T-cell (primary cell): ENCODE data around the gene COL23A1. TPM values are rescaled to one million over a fixed set of nuclear protein-coding genes. Genes with fewer than 3 reads are reported as not detected.

Experiments
- ATAC-seq, 4 experiments: fragments of 200-7000 bp in 3 of 4; fragments of 150-1000 bp in 1 of 4; cut with Tn5 transposase; replicated peaks in 1 of 4; 1 replicate in 3 of 4; 2 replicates in 1 of 4; pipeline ENCODE4 v1.10.0; 2021; ENCODE audit warnings: moderate library complexity in 3 of 4, mild to moderate bottlenecking in 2 of 4, moderate number of reproducible peaks in 1 of 4
- CTCF ChIA-PET, 2 donors: fragments of 300-600 bp; sonication (Branson Sonifier 250); formaldehyde crosslinking; loops; one replicate each; lab custom pipeline; 2022; ENCODE audit warnings: antibody characterized with exemption in 2 of 2; lab: Charles Lee
- POLR2A ChIA-PET, 2 donors: fragments of 300-600 bp; sonication (Branson Sonifier 250); formaldehyde crosslinking; loops; one replicate each; lab custom pipeline; 2022; ENCODE audit warnings: antibody characterized with exemption in 2 of 2; lab: Charles Lee
- DNase-seq, 35 experiments: peaks; one replicate each; pipeline versions ENCODE4 v3.0.0 to v3.0.0-alpha.2; 2013 to 2023
- H3K27ac ChIP-seq: one replicate; pipeline ENCODE4 v1.5.1; 2013; ENCODE audit warnings: low read length
- H3K27me3 ChIP-seq, 2 experiments: replicated peaks in 1 of 2; 1 replicate in 1 of 2; 2 replicates in 1 of 2; pipeline versions ENCODE4 v1.6.1 to v1.7.0; 2013; ENCODE audit warnings: low read length in 1 of 2, mixed read lengths in 1 of 2; ENCODE audit not compliant: control insufficient read depth in 2 of 2, insufficient read depth in 2 of 2; ENCODE audit errors: extremely low read depth in 1 of 2
- H3K36me3 ChIP-seq, 2 donors: 1 replicate in 1 of 2; 2 replicates in 1 of 2; pipeline versions ENCODE4 v1.6.1 to v1.7.0; 2013; ENCODE audit warnings: low read length in 1 of 2; ENCODE audit not compliant: control insufficient read depth in 2 of 2, insufficient read depth in 1 of 2; ENCODE audit errors: extremely low read depth in 1 of 2
- H3K4me1 ChIP-seq, 2 experiments: 1 replicate in 1 of 2; 2 replicates in 1 of 2; pipeline versions ENCODE4 v1.6.1 to v1.7.0; 2013; ENCODE audit warnings: low read length in 2 of 2, mixed read lengths in 1 of 2; ENCODE audit not compliant: insufficient read depth in 2 of 2, control insufficient read depth in 1 of 2; ENCODE audit errors: extremely low read depth in 1 of 2
- H3K4me3 ChIP-seq, 2 donors: 1 replicate in 1 of 2; 2 replicates in 1 of 2; pipeline versions ENCODE4 v1.5.1 to v1.7.0; 2013; ENCODE audit warnings: mild to moderate bottlenecking in 2 of 2, low read length in 1 of 2, moderate library complexity in 1 of 2; ENCODE audit not compliant: control insufficient read depth in 1 of 2; ENCODE audit errors: extremely low read depth in 1 of 2
- H3K9me3 ChIP-seq: 2 replicates; pipeline ENCODE4 v1.7.0; 2013
- H3K27ac Mint-ChIP-seq, 2 donors: one replicate each; pipeline ENCODE4 v1.8.0; 2020 to 2021; ENCODE audit warnings: mild to moderate bottlenecking in 2 of 2, mixed read lengths in 2 of 2
- H3K27me3 Mint-ChIP-seq, 2 donors: one replicate each; pipeline ENCODE4 v1.8.0; 2021 to 2022; ENCODE audit warnings: mixed read lengths in 2 of 2
- H3K36me3 Mint-ChIP-seq: one replicate; pipeline ENCODE4 v1.8.0; 2021; ENCODE audit warnings: mixed read lengths
- H3K4me1 Mint-ChIP-seq, 3 donors: one replicate each; pipeline ENCODE4 v1.8.0; 2020 to 2022; ENCODE audit warnings: mixed read lengths in 3 of 3, mild to moderate bottlenecking in 1 of 3
- H3K4me3 Mint-ChIP-seq, 3 donors: one replicate each; pipeline ENCODE4 v1.8.0; 2020 to 2022; ENCODE audit warnings: mild to moderate bottlenecking in 3 of 3, mixed read lengths in 3 of 3, moderate library complexity in 3 of 3
- H3K9me3 Mint-ChIP-seq, 3 donors: one replicate each; pipeline ENCODE4 v1.8.0; 2020 to 2022; ENCODE audit warnings: mixed read lengths in 3 of 3
- WGBS: methylation state at CpG from one replicate; pipeline ENCODE4 v1.1.5; 2013; ENCODE audit warnings: missing lambda C conversion rate; ENCODE audit not compliant: insufficient coverage; 5-methylcytosine and 5-hydroxymethylcytosine counted together
- total RNA-seq, 35 experiments: library from RNA in 6 of 35; stranded (reverse) in 6 of 35; fragments of 120-200 nt in 1 of 35; gene quantifications; one replicate each; pipeline versions ENCODE4 v1.2.1 to v1.2.4 and lab custom pipeline; 2013 to 2026

The COL23A1 gene
- total RNA-seq, 5 donors from 2014 or later (not counting 1 experiment from before 2014, with no cell fraction given), result 0.07 to 0.13 TPM; not detected in 3

- POLR2A ChIA-PET, result no interaction called here
Observed at GRCh38 chr5:178380086-178380485, 210.1 kb downstream of the COL23A1 start.

GRCh38 chr5:178378527-178379484 is 211.4 kb downstream of the COL23A1 start:
- ChIA-PET POLR2A (no interaction called here), CTCF (no interaction called here)
- Histone ChIP-seq H3K36me3 (no peaks in the 10 kb centered on the region), H3K9me3 (no peaks in the 10 kb centered on the region), H3K4me1 (no peaks in the 10 kb centered on the region), H3K27ac (no peak overlapping the region), H3K27me3 (peaks cover 0 to 13% of the 10 kb centered on the region in 2 experiments), H3K4me3 (no peak overlapping the region)
- Mint-ChIP-seq H3K4me1 (no peaks in the 10 kb centered on the region), H3K27me3 (peaks cover 6 to 15% of the 10 kb centered on the region in 2 donors), H3K27ac (no peak overlapping the region), H3K4me3 (no peak overlapping the region), H3K9me3 (no peaks in the 10 kb centered on the region), H3K36me3 (no peaks in the 10 kb centered on the region)
- ATAC-seq (no peak), DNase-seq (no peak)
- 87% methylated on average over 6 of the region's 14 CpGs for WGBS

More at GRCh38 chr5:178380086-178380485, 210.1 kb downstream of the COL23A1 start:
- DNase-seq, result no peak
- no peak overlapping the region for H3K27ac ChIP-seq
- no peaks in the 10 kb centered on the region for H3K36me3 Mint-ChIP-seq
- CTCF ChIA-PET, result no interaction called here
- H3K27ac Mint-ChIP-seq, result no peak overlapping the region
- peaks cover 0 to 17% of the 10 kb centered on the region in 2 experiments for H3K27me3 ChIP-seq
- no peaks in the 10 kb centered on the region for H3K4me1 ChIP-seq
- no peaks in the 10 kb centered on the region for H3K4me1 Mint-ChIP-seq
- ATAC-seq, result no peak
- peaks cover 0 to 15% of the 10 kb centered on the region in 2 donors for H3K27me3 Mint-ChIP-seq
- no peak overlapping the region for H3K4me3 ChIP-seq
- no peaks in the 10 kb centered on the region for H3K9me3 ChIP-seq
- H3K36me3 ChIP-seq, result no peaks in the 10 kb centered on the region
- no peak overlapping the region for H3K4me3 Mint-ChIP-seq
- WGBS, result 60% methylated on average over 1 of the region's 2 CpGs
- no peaks in the 10 kb centered on the region for H3K9me3 Mint-ChIP-seq

- no peak overlapping the region for H3K27ac Mint-ChIP-seq
- Histone ChIP-seq H3K27ac (no peak overlapping the region), H3K4me3 (no peak overlapping the region), H3K36me3 (no peaks in the 10 kb centered on the region), H3K9me3 (no peaks in the 10 kb centered on the region), H3K27me3 (peaks cover 0 to 11% of the 10 kb centered on the region in 2 experiments), H3K4me1 (no peaks in the 10 kb centered on the region)
- no peaks in the 10 kb centered on the region for H3K4me1 Mint-ChIP-seq
- CTCF ChIA-PET, result no interaction called here
- DNase-seq, result no peak
- H3K9me3 Mint-ChIP-seq, result no peaks in the 10 kb centered on the region
- POLR2A ChIA-PET, result no interaction called here
- no peak for ATAC-seq
- WGBS, result 88% methylated on average over 17 of the region's 21 CpGs
- no peak overlapping the region for H3K4me3 Mint-ChIP-seq
- H3K27me3 Mint-ChIP-seq, result peaks cover 6 to 13% of the 10 kb centered on the region in 2 donors
- H3K36me3 Mint-ChIP-seq, result no peaks in the 10 kb centered on the region
Observed at GRCh38 chr5:178377583-178378270, 212.5 kb downstream of the COL23A1 start.

- no peak overlapping the region for H3K4me3 ChIP-seq
- DNase-seq (no peak), ATAC-seq (no peak)
- peaks cover 0 to 17% of the 10 kb centered on the region in 2 experiments for H3K27me3 ChIP-seq
- 71% methylated on average over 18 of the region's 19 CpGs for WGBS
- CTCF ChIA-PET, result no interaction called here
- no peaks in the 10 kb centered on the region for H3K4me1 ChIP-seq
- H3K36me3 ChIP-seq, result no peaks in the 10 kb centered on the region
- Mint-ChIP-seq H3K27me3 (peaks cover 9 to 12% of the 10 kb centered on the region in 2 donors), H3K4me3 (no peak overlapping the region), H3K9me3 (no peaks in the 10 kb centered on the region), H3K27ac (no peak overlapping the region), H3K4me1 (no peaks in the 10 kb centered on the region), H3K36me3 (no peaks in the 10 kb centered on the region)
- no peaks in the 10 kb centered on the region for H3K9me3 ChIP-seq
- POLR2A ChIA-PET, result no interaction called here
- H3K27ac ChIP-seq, result no peak overlapping the region
Observed at GRCh38 chr5:178376921-178377582, 213.1 kb downstream of the COL23A1 start.

GRCh38 chr5:178375348-178375747 is 214.8 kb downstream of the COL23A1 start:
- Histone ChIP-seq H3K27me3 (peaks cover 0 to 17% of the 10 kb centered on the region in 2 experiments), H3K36me3 (no peaks in the 10 kb centered on the region), H3K4me3 (no peak overlapping the region), H3K4me1 (no peaks in the 10 kb centered on the region), H3K27ac (no peak overlapping the region), H3K9me3 (no peaks in the 10 kb centered on the region)
- ATAC-seq (no peak), DNase-seq (no peak)
- CTCF ChIA-PET, result no interaction called here
- POLR2A ChIA-PET, result no interaction called here
- Mint-ChIP-seq H3K4me3 (no peak overlapping the region), H3K27ac (no peak overlapping the region), H3K9me3 (no peaks in the 10 kb centered on the region), H3K4me1 (no peaks in the 10 kb centered on the region), H3K36me3 (no peaks in the 10 kb centered on the region), H3K27me3 (peaks cover 14 to 17% of the 10 kb centered on the region in 2 donors)
- 89% methylated on average over 13 of the region's 13 CpGs for WGBS

- ATAC-seq (no peak), DNase-seq (no peak)
- H3K27me3 Mint-ChIP-seq, result peaks cover 14 to 17% of the 10 kb centered on the region in 2 donors
- H3K4me1 Mint-ChIP-seq, result no peaks in the 10 kb centered on the region
- ChIA-PET CTCF (no interaction called here), POLR2A (no interaction called here)
- Histone ChIP-seq H3K27ac (no peak overlapping the region), H3K4me3 (no peak overlapping the region), H3K36me3 (no peaks in the 10 kb centered on the region), H3K9me3 (no peaks in the 10 kb centered on the region), H3K4me1 (no peaks in the 10 kb centered on the region), H3K27me3 (peaks cover 0 to 17% of the 10 kb centered on the region in 2 experiments)
- no peaks in the 10 kb centered on the region for H3K36me3 Mint-ChIP-seq
- H3K4me3 Mint-ChIP-seq, result no peak overlapping the region
- no peak overlapping the region for H3K27ac Mint-ChIP-seq
- peaks cover 0 to 5% (median 3%) of the 10 kb centered on the region in 3 donors for H3K9me3 Mint-ChIP-seq
- WGBS, result 55% methylated on average over 11 of the region's 16 CpGs
Observed at GRCh38 chr5:178373711-178374110, 216.5 kb downstream of the COL23A1 start.
